ENCODE results near the gene TNF.

- TF ChIP-seq CTCF (optimal IDR thresholded peaks at IDR 0.05 in 1 of 3, IDR thresholded peaks at IDR 0.05 in 1 of 3, conservative IDR thresholded peaks at IDR 0.05 in 1 of 3; ENCODE audit: extremely low read depth in 1 of 3, insufficient read depth in 2 of 3, low read length in 3 of 3) (no peak), EZH2 (IDR thresholded peaks at IDR 0.05; ENCODE audit: low read length) (no peak)
These were observed 41.6 kb downstream of the TNF start for GRCh38 chr6:31617010-31617409.
